Renal cortical epithelial cell (primary cell): ENCODE results near the gene JAG2. TPM values are rescaled to one million over a fixed set of nuclear protein-coding genes. Genes with fewer than 3 reads are reported as not detected.
A peak's percentile ranks its signal among the peaks of the same experiment; 100 is the strongest.

Experiments used
- DNase-seq: peaks from one replicate; pipeline ENCODE4 v3.0.0-alpha.2; 2011; ENCODE audit warnings: low read depth
- total RNA-seq: library from RNA; depleted of rRNA; stranded (reverse); fragments of >200 nt; gene quantifications from 2 replicates; pipeline ENCODE4 v1.2.3, GENCODE V29; 2014

The JAG2 gene
- total RNA-seq, 1 donor from 2014 or later: 4.2 TPM

- no peak for DNase-seq
These were observed 2.7 kb downstream of the JAG2 start for GRCh38 chr14:105165761-105166485.

- DNase-seq: no peak
These were observed 3.4 kb downstream of the JAG2 start for GRCh38 chr14:105165134-105165704.

DNA sequence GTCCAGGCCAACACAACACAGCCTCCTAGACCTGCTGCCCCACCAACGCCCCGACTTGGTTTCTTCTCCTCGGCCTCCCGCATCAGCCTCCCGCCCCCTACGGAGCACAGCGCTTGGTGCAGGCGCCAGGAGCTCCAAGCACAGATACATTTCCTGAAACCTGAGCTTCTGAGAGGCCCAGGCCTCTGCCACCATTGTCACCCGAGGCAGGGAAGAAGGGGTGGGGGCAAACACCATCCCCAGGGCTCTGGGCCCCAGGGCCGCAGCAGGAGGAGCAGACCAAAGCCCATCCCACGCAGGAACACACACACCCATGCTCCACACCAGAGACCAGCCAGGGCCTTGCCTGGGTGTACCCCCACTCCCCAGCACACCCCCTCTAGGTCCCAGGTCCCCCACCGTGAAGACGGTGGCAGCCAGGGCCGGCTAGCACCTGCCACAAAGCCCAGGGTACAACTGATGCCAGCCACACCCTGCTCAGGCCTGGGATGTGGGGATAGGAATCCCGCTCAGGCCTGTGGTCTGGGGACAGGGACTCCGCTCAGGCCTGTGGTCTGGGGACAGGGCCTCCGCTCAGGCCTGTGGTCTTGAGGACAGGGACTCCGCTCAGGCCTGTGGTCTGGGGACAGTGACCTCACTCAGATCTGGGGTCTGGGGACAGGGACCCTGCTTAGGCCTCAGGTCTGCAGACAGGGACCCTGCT, 5.4 kb downstream of the JAG2 start:
- no peak for DNase-seq

DNA sequence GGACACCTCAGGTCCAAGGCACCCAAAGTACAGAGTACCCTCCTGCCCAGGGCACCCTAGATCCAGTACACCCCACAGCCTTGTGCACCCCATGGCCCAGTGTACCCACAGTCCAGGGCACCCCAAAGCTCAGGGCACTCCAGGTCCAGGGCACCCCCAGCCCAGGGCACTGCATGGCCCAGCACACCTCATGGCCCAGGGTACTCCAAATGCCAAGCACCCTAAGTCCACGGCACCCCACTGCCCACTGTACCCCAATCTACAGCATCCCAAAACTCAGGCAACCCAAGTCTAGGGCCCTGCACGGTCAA, 6.0 kb downstream of the JAG2 start:
- DNase-seq: no peak

DNA sequence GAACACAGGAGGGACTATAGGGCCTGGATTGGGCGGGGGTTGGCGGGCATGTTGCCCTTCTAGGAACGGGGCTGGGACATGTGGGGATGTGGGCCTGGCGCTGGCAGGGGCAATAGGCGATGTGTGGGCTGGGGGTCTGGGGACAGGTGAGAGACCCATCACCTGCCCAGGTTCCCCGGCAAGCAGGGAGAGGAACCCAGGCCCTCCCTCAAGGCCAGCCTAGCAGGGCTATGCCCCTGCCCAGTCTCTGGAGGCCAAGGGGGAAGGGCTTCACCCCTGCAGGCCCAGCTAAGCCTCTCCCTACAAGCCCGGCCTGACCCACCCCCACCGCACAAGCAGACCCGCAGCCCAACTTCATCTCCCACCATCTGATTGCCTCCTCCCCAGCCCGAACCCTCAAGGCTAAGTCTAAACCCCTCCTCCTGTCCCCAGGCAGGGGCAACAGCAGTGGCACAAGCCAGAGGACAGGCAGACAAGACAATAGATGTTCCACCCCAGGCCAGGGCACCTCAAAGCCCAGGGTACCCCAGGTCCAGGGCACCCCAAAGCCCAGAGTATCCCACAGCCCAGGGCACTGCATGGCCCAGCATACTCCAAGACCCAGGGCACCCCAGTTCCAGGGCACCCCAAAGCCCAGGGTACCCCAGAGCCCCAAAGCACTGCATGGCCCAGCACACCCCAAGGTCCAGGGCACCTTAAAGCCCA, 6.5 kb downstream of the JAG2 start:
- DNase-seq: peak; percentile 14

GRCh38 chr14:105161309-105161708, 7.3 kb downstream of the JAG2 start:
- DNase-seq: no peak

DNA sequence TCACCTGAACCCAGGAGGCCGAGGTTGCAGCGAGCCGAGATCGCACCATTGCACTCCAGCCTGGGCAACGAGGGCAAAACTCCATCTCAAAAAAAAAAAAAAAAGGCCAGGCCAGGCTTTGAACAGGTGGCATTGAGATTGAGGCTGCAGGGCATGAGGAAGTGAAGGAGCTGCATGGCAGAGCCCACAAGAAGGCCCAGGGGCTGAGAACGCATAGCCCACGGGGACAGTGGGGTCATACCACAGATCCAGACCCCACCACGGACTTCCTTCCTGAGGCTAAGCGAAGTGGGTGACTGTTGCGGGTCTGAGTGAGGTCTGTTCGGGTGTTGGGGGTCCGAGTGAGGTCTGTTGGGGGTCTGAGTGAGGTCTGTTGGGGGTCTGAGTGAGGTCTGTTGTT, 7.8 kb downstream of the JAG2 start:
- no peak for DNase-seq

DNA sequence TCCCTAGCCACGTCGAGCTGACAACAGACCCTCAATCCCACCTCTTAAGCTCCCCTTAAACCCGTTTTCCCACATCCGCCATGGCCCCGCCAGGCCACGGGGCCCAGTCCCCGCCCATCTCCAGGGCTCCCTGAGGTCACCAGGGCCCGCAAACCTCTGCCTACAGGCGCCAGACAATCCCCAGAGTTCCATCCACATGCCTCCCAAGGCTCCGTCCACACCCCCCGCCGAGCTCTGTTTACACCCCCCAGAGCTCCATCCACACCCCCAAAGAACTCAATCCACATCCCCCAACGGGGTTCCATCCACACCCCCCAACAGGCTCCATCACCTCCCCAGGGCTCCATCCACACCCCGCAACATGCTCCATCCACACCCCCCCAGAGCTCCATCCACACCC, 9.2 kb downstream of the JAG2 start:
- DNase-seq: no peak

DNA sequence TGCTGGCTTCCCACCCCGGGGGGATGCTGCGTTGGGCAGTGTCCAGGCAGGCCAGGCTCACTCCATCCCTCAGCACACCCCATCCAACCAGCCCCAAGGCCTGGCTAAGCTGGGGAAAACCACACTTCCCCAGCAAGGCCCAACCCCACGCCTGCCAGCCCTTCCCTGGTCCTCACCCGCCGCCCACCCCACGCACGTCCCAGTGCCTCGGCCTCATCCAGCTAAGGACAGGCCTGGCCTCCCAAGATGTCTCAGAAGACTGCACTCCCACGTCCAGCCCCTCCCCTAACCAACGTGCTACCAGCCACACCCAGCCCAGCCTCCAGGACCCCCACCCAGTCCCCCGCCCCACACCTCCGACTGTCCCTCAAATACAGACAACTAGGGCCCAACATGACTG, 9.8 kb downstream of the JAG2 start:
- DNase-seq: no peak

GRCh38 chr14:105157872-105158271, 10.7 kb downstream of the JAG2 start:
- DNase-seq: no peak

DNA sequence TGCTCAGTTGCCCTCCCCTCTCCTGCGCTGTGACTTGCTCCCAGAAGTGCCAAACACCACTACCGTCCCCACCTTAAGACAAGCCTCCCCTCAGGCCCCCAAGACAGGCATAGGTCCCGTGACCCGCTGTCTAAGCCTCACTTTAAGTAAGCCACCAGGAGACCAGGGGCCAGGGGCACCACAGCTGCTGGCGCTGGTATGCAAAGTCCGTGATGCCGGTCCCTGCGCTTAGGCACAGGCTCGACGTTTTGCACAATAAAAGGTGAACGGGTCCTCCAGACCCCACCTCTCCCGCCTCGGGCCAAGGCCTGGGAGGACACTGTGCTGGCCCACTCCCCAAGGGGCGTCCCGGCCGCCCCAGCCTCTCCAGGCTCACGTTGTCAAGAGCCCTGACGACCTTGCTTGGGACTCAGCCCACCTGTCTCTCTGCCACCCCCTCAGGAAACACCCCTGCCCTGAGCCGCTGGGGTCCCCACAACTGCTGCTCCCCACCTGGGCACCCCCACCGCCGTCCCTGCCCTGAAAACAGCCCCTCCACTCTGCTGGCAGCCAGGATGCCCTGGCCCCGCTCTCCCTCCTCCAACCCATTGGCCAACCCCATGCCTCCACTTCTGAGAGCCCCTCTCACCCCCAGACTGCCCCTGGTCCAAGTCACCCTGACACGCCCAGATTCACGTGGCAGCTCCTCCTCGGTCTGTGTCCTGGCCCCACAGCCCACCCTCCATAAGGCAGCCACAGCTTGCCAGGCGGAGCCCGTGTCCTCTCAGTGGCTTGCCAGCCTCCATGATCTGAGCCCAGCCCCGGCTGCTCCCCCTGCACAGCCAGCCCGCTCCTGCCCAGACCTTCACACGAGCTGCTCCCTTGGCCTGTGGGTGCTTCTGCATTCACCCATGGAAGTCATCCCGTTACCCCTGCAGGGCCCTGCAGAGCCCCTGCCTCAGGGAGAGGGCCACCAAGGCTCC, 11.9 kb downstream of the JAG2 start:
- no peak for DNase-seq

GRCh38 chr14:105155681-105156413, 12.7 kb downstream of the JAG2 start:
- DNase-seq: no peak

DNA sequence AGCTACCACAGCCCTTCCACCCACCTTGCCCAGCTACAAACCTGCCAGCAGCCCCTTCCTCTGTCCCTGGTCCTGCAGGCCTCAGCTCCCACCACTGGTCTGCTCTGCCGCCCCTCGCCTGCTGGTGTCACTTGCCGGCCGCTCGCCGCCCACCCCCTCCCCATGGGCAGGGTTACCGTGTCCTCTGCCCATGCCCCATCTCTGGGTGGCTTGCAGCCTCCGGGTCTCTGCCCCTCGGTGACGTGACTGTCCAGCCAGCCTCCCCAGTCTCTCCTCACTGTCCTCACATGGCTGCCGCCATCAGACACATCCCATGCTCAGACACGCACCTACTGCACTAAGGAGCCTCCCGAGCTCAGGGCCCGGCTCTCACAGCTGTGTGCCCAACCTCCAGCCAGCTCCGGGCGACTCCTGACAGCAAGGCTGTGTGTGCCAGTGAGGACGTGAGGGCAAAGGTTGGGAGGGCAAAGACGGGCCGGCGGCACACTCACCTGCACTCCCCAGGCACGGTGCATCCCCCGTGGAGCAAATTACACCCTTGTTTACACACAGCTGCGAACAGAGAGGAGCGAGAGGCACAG, 13.4 kb downstream of the JAG2 start:
- no peak for DNase-seq

DNA sequence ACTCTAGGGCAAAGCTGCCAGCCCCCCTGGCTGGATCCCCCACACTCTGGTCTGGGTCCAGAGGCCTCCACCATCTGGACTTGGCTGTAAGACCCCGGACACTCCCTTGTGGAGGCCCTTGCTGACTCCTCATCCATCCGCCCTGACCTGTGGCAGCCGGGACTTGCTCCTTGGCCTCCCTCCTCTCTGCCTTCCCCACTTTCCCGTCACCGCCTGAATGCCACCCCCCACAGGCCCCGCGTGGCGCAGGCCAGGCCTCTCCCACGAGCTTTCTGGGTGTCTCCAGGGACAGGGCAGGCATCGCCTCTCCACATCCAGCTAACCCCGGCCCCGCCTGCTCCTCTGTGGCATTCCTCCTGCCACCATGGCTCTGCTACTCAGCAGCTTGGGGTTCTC, 14.1 kb downstream of the JAG2 start:
- no peak for DNase-seq

GRCh38 chr14:105153739-105154475, 14.7 kb downstream of the JAG2 start:
- no peak for DNase-seq

- DNase-seq: no peak
These were observed 15.2 kb downstream of the JAG2 start for GRCh38 chr14:105153331-105153731.

DNA sequence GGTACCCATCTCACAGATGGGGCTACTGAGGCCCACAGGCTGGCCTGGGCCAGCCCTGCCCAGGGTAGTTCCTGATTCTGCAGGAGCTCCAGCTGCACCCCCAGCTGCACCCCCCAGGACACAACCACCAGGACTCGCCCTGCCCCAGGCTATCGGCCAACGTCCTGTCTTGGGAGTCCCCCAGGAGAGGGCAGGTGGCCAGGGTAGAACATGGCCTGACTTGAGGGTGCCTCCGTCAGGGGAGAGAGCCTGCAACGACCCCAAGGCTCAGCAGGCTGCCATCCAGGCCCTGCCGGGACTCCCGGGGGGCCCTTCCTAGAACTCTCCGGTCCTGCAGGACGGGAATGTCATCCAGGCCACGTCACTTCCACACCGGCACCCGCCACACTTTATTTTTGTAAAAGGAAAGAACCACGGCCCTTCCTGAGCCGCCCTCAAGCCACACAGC, 15.8 kb downstream of the JAG2 start:
- no peak for DNase-seq

DNA sequence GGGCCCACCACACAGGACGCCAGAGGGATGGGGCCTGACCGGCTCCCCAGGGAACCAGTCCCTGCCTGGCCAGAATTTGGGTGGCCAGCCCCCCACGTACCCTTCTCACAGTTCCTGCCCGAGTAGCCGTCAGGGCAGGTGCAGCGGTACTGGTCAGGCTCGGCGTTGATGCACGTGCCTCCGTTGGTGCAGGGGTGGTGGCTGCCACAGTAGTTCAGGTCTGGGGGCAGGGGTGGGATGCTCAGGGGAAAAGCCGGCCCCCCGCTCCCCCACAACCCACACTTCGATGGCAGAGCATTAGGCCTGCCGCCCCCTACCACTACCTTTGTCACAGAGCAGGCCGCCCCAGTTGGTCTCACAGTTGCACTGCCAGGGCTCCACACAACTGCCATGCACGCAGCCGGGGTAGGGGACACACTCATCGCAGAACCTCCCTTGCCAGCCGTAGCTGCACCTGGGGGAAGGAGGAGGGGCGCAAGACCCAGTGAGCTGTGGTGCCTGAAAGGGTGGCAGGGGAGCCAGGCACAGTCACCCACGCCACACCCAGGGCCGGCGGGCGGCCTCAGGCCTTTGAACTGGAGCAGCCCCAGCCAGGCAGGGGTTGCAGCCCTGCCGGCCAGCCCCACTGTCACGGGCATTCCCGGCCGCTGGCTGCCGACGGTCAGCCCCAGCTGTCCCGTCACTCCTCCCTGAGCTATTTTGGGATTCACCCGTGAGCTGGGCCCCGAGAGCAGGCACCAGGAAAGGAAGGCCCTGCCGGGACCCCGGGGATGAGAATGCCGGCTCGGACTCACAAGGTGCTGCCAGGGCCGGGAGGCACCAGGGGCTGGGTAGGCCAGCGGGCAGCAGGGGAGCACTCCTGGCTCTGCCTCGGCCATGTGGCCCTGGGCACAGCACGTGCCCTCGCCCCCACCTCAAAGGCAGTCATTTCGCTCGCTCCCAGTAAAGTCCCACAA, 16.5 kb downstream of the JAG2 start:
- DNase-seq: no peak
